GM19395 (cell line): Measurements from ENCODE around the gene FMN1.
A peak's percentile ranks its signal among the peaks of the same experiment; 100 is the strongest.

Experiments used
- ATAC-seq: cut with Tn5 transposase; IDR thresholded peaks from one replicate; pipeline ENCODE4 v1.9.1; 2021; ENCODE audit warnings: mild to moderate bottlenecking, moderate library complexity; ENCODE audit not compliant: unreplicated experiment

The FMN1 gene

DNA sequence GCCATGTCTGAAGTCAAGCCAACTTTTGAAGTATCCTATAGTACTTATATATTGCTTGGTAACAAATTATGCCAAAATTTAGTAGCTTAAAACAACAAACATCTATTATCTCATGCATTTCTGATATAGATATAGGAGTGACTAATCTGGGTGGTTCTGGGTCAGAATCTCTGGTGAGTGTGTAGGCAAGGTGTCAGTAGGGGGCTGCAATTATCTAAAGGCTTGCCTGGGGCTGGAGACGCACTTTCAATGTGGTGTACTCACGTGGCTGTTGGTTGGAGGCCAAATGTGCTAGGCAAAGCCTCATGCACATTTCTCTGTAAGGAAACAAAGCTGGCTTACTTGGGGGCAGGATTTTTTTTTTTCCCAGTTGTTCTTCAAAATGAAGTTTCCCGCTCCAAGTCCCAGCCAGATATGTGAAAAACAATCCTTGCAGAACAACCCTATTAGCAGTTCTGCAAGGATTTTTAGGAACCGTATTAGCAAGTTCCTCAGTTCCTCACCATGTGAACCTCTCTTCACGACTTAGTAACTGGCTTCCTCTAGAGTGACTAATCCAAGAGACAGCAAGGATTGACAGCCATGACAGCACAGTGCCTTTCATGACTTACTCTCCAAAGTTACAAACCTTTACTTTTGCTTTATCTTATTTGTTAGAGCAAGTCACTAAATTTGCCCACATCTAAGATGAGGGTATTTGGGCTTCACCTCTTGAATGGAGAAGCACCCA, 450.9 kb downstream of the FMN1 start:
- no peak for ATAC-seq

- ATAC-seq = no peak
Measured at GRCh38 chr15:32739522-32740063, 454.9 kb downstream of the FMN1 start.

DNA sequence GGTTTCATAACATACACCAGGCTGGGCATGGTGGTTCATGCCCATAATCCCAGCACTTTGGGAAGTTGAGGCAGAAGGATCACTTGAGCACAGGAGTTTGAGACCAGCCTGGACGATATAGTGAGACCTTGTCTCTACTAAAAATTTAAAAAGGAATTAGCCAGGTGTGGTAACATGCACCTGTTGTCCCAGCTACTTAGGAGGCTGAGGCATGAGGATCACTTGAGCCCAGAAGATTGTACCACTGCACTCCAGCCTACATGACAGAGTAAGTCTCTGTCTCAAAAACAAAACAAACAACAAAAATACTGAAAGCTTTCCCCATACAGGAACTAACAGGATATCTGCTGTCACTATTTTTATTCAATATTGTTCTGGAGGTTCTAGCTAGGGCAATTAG, 455.8 kb downstream of the FMN1 start:
- ATAC-seq = no peak

DNA sequence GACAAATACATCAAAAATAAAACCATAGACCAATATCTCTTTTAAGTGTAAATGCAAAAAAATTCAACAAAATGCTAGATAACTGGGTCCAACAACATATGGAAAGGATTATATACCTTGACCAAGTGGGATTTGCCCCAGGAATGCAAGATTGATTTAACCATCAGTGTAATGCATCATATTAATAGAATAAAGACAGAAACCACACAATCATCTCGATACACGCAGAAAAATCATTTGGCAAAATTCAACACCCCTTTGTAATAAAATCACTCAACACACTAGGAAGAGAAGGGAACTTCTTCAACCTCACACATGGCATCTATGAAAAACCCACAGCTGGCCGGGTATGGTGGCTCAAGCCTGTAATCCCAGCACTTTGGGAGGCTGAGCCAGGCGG, 457.2 kb downstream of the FMN1 start:
- no peak for ATAC-seq

GRCh38 chr15:32736701-32737061, 457.8 kb downstream of the FMN1 start:
- ATAC-seq = no peak

GRCh38 chr15:32735989-32736700, 458.4 kb downstream of the FMN1 start:
- no peak for ATAC-seq

- ATAC-seq = no peak
Measured at GRCh38 chr15:32733281-32733680, 461.2 kb downstream of the FMN1 start.

- no peak for ATAC-seq
Measured at GRCh38 chr15:32732574-32733157, 461.8 kb downstream of the FMN1 start.

GRCh38 chr15:32730677-32731654, 463.5 kb downstream of the FMN1 start:
- no peak for ATAC-seq

DNA sequence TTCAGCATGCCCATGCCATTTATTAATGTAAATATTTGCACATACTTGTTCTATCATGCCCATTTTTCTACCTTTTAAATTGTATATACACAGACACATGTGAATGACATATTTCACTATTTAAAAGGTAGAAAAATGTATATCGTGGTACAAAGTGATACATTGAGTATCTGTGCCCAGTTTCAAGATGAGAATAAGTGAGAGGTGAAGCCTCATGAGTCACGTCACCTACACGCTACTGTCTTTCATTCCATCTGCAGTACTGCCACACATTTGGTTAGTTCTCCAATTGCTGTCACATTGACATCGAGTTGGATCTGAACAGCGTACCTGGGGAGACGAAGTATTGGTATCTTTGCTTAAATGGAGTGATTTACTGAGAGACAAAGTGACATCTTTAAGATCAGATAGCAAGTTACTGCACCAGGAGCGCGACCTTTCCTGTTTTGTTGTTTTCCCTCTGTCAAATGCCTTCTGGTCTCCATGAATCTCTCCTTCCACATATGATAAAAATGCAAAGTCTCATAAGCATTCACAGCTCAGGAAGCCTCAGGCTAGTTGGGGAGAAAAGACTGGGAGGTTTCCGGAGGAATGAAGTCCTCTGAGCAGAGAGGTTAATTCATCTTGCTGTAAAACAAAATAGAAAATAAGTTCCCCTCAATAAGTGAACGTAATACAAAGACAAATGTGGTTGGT, 464.7 kb downstream of the FMN1 start:
- ATAC-seq = no peak

- peak; percentile 93 for ATAC-seq
Measured at GRCh38 chr15:32723171-32723948, 471.2 kb downstream of the FMN1 start.

DNA sequence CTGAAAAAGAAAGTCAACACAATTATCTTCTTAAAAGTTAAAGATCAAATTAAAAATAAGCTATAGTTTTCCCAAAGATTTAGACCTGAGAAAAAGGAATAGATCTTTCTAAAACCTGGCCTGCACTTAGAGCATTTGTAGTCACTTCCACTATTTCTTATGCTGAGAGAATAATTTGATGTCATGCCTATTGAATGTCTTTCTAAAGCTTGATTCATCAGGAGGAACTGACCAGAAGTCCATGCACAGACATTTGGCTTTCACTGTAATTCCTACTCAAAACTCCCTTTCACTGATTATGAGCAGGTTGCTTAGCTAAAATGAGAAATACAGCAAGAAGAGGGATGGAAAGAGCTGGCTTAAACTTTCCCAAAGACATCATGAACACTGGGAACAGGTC, 472.4 kb downstream of the FMN1 start:
- no peak for ATAC-seq

DNA sequence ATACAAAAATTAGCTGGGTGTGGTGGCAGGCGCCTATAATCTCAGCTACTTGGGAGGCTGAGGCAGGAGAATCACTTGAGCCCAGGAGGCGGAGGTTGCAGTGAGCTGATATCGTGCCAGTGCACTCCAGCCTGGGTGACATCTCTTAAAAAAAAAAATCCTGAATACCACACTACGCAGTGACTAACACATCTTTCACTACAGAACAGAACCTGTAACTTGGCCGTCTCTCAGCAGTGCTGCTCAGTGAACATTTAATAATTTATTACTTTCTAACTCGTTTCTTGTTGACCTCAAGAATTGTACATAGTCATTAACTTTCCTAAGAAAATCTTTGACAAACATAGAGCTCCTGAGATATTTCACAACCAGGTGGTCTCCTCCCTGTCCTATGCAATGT, 472.9 kb downstream of the FMN1 start:
- no peak for ATAC-seq

DNA sequence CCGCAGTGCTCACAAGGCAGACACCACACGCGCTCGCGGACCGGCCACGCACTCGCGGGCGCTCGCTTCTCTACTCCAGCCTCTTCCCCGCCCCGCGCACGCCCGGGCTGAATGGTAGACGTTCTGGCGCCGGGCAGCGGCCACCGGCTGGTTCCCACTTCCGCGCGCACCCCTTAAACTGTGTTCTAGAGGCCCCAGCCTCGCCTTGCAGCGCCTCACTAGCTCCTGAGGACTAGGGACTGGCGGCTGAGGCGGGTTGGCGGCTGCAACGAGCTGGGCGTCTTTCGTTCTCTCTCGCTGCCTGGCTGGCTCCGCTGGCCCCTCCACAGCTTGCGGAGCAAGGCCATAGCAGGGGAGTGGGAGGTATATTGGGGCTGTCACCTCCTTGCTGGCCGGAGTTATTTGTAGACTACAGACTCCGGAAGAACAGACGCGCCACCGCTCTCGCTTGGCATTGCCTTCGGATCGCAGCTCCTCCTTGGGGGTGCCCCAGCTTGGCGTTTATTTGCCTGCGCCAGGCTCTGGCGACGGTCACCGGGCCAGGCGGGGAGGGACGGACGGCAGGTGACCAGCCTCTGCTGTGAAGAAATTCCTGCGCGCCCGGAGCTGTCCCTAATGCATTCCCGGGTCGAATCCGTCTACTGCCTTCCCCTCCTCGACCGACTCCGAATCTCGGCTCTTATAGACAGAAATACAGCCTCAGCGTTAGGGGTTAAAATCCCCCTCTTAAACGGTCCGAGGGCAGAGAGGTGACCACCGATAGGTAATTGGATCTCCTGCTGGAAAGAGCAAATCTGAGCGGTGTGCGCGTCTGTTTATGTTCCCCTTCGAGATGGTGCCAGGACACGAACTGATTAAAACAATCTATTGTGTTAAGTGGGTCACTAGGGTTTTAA, 475.4 kb downstream of the FMN1 start:
- no peak for ATAC-seq

- ATAC-seq = no peak
Measured at GRCh38 chr15:32718227-32718820, 476.2 kb downstream of the FMN1 start.

DNA sequence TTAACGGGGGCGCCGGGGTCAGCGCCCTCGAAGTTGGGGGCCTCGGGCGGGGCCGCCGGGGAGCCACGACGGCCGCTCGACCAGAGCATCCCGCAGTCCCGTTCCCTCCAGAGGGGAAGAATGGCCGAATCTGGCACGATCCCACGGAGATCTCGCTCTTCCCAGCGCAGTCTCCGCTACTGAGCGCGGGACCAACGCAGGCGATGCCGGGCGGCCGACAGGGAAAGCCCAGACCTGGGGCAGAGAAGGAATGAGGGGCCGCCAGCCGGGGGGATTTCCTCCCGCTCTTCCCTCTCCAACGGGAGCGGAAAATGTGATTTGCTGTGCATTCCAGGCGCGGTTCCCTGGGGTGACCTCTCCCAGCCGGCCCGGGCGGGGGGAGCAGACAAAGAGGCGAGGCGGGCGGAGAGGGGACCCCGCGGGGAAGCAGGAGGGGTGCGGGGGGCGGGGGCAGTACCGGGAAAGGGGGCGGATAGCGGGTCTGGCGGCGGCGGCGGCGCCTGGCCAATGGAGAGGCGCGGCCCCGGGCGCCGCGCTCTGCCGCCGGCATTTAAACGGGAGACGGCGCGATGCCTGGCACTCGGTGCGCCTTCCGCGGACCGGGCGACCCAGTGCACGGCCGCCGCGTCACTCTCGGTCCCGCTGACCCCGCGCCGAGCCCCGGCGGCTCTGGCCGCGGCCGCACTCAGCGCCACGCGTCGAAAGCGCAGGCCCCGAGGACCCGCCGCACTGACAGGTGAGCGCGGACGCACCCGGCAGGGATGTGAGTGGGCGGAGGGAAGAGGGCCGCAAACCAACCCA, 476.9 kb downstream of the FMN1 start, which contains the start of gene GREM1:
GREM1 (plus strand) TSS at position 579 of the 801 bp plus-strand sequence. CDS start 12,687 bp downstream, outside the sequence.
- no peak for ATAC-seq

- no peak for ATAC-seq
Measured at GRCh38 chr15:32716915-32717425, 477.5 kb downstream of the FMN1 start.
